Measurements from ENCODE around the gene ARRDC1. TPM values are rescaled to one million over a fixed set of nuclear protein-coding genes. Genes with fewer than 3 reads are reported as not detected.

ARRDC1 gene
- total and polyA plus RNA-seq, 9 of the 15 experiments (the other 6 are each of a cell fraction or from before 2014, with no cell fraction given) = 0.21 to 45.3 (median 18.6) TPM

DNA sequence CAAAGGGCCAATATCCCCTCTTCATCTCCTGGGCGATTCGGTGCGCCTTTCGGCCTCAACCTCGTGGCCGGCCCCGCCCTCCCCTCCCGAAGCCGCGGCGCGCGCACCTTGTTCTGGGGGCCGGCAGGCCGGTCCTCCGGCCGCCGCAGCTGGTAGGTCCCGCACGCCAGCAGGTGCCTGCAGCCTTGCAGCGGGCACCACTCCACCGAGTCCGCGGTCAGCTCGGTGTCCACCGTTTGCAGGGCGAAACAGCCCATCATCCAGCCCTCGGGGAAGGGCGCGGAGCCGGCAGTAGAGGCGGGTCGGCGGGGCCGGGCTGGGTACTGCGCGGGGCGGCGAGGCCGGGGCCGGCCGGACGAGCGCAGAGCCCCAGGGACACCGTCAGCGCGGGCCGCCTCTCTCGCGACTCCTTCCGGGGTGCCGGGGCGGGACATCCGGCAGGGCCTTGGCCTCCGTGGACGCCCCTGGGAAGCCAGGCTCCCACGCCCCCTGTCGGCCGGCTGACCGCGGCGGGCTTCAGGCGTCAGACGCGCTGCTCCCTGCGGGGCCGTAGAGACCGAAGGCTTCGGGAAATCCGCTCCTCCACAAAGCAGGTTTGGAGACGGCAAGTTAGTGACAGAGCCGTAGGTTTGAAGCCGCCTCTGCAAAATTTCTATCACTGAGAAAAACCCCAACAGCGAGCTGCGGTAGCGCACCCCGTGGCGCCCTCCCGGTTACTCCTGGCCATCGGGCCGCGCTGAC, 26.8 kb upstream of the ARRDC1 start, which contains the start of gene DPH7 (continued):
- TF ChIP-seq, protein P1, sequence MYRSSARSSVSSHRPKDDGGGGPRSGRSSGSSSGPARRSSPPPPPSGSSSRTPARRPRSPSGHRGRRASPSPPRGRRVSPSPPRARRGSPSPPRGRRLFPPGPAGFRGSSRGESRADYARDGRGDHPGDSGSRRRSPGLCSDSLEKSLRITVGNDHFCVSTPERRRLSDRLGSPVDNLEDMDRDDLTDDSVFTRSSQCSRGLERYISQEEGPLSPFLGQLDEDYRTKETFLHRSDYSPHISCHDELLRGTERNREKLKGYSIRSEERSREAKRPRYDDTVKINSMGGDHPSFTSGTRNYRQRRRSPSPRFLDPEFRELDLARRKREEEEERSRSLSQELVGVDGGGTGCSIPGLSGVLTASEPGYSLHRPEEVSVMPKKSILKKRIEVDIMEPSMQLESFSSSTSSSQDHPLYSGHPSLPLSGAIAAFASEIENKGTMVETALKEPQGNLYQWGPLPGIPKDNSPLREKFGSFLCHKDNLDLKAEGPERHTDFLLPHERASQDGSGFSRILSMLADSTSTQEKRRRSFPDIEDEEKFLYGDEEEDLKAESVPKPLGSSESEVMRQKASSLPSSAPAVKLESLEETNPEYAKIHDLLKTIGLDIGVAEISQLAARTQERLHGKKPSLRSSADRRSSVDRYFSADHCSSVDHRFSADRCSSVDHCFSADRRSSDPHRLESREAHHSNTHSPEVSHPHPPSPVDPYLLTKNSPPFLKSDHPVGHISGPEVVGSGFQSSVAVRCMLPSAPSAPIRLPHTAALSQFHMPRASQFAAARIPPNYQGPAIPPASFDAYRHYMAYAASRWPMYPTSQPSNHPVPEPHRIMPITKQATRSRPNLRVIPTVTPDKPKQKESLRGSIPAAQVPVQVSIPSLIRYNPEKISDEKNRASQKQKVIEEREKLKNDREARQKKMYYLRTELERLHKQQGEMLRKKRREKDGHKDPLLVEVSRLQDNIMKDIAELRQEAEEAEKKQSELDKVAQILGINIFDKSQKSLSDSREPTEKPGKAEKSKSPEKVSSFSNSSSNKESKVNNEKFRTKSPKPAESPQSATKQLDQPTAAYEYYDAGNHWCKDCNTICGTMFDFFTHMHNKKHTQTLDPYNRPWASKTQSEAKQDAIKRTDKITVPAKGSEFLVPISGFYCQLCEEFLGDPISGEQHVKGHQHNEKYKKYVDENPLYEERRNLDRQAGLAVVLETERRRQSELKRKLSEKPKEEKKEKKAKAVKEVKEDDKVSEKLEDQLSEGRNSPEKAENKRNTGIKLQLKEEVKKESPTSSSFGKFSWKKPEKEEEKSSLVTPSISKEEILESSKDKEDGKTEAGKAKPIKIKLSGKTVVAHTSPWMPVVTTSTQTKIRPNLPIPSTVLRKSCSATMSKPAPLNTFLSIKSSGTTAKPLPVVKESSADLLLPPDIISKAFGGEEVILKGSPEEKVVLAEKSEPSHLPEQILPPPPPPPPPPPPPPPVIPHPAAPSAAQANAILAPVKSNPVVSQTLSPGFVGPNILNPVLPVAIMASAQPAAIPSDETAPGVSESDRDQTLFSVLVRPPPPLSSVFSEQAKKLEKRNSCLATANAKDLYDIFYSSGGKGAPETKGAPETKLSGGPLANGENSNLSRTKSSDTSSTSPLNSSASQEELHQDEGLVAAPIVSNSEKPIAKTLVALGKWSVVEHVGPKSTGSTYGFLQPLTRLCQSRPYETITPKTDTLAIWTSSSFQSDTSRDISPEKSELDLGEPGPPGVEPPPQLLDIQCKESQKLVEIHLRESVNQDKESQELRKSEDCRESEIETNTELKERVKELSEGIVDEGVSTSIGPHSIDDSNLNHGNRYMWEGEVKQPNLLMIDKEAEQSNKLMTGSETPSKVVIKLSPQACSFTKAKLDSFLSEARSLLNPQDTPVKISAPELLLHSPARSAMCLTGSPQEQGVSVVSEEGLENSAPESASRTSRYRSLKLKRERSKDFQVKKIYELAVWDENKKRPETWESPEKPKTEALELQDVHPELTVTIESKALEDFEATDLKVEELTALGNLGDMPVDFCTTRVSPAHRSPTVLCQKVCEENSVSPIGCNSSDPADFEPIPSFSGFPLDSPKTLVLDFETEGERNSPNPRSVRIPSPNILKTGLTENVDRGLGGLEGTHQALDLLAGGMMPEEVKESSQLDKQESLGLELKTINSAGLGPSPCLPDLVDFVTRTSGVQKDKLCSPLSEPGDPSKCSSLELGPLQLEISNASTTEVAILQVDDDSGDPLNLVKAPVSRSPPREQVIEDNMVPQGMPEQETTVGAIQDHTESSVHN (IDR thresholded peaks at IDR 0.05; ENCODE audit: borderline replicate concordance in 1 of 2, low read depth in 1 of 2) = no peak
- TF ChIP-seq SMAD2 (IDR thresholded peaks at IDR 0.05; ENCODE audit: low read depth, low read length) (no peak), POLR2G (IDR thresholded peaks at IDR 0.05; ENCODE audit: low read depth, low read length) (peak; percentile 95), ELF1 (tag; IDR thresholded peaks at IDR 0.05) (no peak), CBX8 (IDR thresholded peaks at IDR 0.05; ENCODE audit: borderline replicate concordance, extremely low read depth, low read depth, low read length, poor library complexity, severe bottlenecking) (no peak), NCOA2 (IDR thresholded peaks at IDR 0.05; ENCODE audit: partially characterized antibody in 2 of 2) (no peak), ZC3H11A (IDR thresholded peaks at IDR 0.05; ENCODE audit: low read depth, low read length) (no peak)
- TF ChIP-seq, protein P2, sequence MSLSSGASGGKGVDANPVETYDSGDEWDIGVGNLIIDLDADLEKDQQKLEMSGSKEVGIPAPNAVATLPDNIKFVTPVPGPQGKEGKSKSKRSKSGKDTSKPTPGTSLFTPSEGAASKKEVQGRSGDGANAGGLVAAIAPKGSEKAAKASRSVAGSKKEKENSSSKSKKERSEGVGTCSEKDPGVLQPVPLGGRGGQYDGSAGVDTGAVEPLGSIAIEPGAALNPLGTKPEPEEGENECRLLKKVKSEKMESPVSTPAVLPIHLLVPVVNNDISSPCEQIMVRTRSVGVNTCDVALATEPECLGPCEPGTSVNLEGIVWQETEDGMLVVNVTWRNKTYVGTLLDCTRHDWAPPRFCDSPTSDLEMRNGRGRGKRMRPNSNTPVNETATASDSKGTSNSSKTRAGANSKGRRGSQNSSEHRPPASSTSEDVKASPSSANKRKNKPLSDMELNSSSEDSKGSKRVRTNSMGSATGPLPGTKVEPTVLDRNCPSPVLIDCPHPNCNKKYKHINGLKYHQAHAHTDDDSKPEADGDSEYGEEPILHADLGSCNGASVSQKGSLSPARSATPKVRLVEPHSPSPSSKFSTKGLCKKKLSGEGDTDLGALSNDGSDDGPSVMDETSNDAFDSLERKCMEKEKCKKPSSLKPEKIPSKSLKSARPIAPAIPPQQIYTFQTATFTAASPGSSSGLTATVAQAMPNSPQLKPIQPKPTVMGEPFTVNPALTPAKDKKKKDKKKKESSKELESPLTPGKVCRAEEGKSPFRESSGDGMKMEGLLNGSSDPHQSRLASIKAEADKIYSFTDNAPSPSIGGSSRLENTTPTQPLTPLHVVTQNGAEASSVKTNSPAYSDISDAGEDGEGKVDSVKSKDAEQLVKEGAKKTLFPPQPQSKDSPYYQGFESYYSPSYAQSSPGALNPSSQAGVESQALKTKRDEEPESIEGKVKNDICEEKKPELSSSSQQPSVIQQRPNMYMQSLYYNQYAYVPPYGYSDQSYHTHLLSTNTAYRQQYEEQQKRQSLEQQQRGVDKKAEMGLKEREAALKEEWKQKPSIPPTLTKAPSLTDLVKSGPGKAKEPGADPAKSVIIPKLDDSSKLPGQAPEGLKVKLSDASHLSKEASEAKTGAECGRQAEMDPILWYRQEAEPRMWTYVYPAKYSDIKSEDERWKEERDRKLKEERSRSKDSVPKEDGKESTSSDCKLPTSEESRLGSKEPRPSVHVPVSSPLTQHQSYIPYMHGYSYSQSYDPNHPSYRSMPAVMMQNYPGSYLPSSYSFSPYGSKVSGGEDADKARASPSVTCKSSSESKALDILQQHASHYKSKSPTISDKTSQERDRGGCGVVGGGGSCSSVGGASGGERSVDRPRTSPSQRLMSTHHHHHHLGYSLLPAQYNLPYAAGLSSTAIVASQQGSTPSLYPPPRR (CRISPR knock-in tag; IDR thresholded peaks at IDR 0.05; ENCODE audit: borderline replicate concordance) = no peak
- TF ChIP-seq, protein P3, sequence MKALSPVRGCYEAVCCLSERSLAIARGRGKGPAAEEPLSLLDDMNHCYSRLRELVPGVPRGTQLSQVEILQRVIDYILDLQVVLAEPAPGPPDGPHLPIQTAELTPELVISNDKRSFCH (CRISPR knock-in tag; IDR thresholded peaks at IDR 0.05) = no peak
- TF ChIP-seq, protein P3 (tag; IDR thresholded peaks at IDR 0.05) = peak; percentile 69; the same call in 1 of the 2 replicates

Data from K562 (cell line).